Measurements from ENCODE around the gene MED13L. TPM values are rescaled to one million over a fixed set of nuclear protein-coding genes. Genes with fewer than 3 reads are reported as not detected.

MED13L gene
- total RNA-seq, 2 donors from 2014 or later, result 88.9 to 140 TPM

DNA sequence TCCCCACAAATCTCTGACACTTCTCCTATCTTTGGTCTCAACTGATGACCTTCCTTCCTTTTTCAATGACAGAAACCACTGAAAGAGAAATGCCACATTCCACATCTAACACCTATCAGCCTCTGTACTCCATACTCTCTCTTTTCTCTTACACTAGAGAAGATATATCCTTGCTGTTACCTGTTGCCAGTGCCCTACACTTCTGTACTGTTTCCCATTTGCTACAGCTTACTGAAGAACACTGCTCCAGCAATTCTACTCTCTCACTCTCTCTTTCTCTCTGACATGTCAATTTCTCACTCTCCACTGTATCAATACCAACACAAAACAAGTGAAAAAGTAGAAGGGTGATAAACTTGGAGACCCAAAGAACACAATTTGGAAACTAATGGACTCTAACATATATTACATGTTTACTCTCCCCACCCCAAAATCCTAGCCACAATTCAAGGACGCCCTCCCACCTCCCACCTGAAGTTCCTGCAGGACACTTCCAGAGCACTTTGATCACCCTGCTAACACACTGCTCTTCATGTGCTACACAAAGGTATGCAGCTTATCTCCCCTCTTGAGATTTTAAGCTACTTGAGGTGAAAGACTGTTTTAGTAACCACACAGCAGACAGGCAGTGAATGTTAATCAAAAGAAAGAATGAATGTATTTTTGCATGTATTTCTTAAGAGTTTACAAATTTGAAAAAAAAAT is 95.0 kb downstream of the MED13L start:
- Histone ChIP-seq H3K4me1 (replicated peaks) (no peaks in the 10 kb centered on the region), H3K27me3 (replicated peaks; ENCODE audit: insufficient read depth) (no peaks in the 10 kb centered on the region), H3K4me3 (no peak overlapping the region), H3K27ac (no peak overlapping the region), H3K36me3 (no peaks in the 10 kb centered on the region), H3K9me3 (no peaks in the 10 kb centered on the region)
- intact Hi-C loops (cut with DNase I), result no loop called here
- WGBS, result 85% methylated on average over 1 of the region's 1 CpG
- DNase-seq (ENCODE audit: low spot score), result no peak
- TF ChIP-seq, protein P1, sequence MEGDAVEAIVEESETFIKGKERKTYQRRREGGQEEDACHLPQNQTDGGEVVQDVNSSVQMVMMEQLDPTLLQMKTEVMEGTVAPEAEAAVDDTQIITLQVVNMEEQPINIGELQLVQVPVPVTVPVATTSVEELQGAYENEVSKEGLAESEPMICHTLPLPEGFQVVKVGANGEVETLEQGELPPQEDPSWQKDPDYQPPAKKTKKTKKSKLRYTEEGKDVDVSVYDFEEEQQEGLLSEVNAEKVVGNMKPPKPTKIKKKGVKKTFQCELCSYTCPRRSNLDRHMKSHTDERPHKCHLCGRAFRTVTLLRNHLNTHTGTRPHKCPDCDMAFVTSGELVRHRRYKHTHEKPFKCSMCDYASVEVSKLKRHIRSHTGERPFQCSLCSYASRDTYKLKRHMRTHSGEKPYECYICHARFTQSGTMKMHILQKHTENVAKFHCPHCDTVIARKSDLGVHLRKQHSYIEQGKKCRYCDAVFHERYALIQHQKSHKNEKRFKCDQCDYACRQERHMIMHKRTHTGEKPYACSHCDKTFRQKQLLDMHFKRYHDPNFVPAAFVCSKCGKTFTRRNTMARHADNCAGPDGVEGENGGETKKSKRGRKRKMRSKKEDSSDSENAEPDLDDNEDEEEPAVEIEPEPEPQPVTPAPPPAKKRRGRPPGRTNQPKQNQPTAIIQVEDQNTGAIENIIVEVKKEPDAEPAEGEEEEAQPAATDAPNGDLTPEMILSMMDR (IDR thresholded peaks at IDR 0.05), result no peak
- no peak for TF ChIP-seq POLR2AphosphoS5 (IDR thresholded peaks at IDR 0.05)
- no peak for TF ChIP-seq POLR2A (IDR thresholded peaks at IDR 0.05)

GRCh38 chr12:116180448-116180847 is 97.0 kb downstream of the MED13L start:
- Histone ChIP-seq H3K27ac (no peak overlapping the region), H3K4me1 (replicated peaks) (no peaks in the 10 kb centered on the region), H3K27me3 (replicated peaks; ENCODE audit: insufficient read depth) (no peaks in the 10 kb centered on the region), H3K9me3 (no peaks in the 10 kb centered on the region), H3K36me3 (no peaks in the 10 kb centered on the region), H3K4me3 (no peak overlapping the region)
- DNase-seq (ENCODE audit: low spot score), result no peak
- 83% methylated on average over 3 of the region's 3 CpGs for WGBS
- intact Hi-C loops (cut with DNase I), result no loop called here
- TF ChIP-seq, protein P1 (IDR thresholded peaks at IDR 0.05), result no peak
- TF ChIP-seq POLR2AphosphoS5 (IDR thresholded peaks at IDR 0.05) (no peak), POLR2A (IDR thresholded peaks at IDR 0.05) (no peak)

DNA sequence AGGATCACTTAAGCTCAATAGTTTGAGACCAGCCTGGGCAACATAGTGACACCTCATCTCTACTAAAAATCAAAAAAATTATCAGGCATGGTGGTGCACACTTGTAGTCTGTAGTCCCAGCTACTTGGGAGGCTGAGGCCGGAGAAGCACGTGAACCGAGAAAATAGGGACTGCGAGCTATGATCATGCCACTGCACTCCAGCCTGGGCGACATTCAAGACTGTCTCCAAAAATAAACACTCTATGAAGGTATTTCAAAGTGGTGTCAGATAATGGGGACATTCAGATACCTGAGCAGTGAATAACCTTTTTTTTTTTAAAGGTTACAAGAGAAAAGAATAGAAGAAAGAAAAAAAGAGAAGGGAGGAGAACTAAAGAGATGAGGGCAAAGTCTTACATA is 98.1 kb downstream of the MED13L start:
- no peaks in the 10 kb centered on the region for H3K27me3 ChIP-seq (replicated peaks; ENCODE audit: insufficient read depth)
- no peak overlapping the region for H3K4me3 ChIP-seq
- DNase-seq (ENCODE audit: low spot score), result no peak
- whole genome bisulfite sequencing, result 97% methylated on average over 5 of the region's 5 CpGs
- H3K27ac ChIP-seq, result no peak overlapping the region
- no peaks in the 10 kb centered on the region for H3K4me1 ChIP-seq (replicated peaks)
- intact Hi-C loops (cut with DNase I), result no loop called here
- no peaks in the 10 kb centered on the region for H3K36me3 ChIP-seq
- no peaks in the 10 kb centered on the region for H3K9me3 ChIP-seq
- no peak for TF ChIP-seq POLR2AphosphoS5 (IDR thresholded peaks at IDR 0.05)
- no peak for TF ChIP-seq POLR2A (IDR thresholded peaks at IDR 0.05)
- TF ChIP-seq, protein P1 (IDR thresholded peaks at IDR 0.05), result no peak

- no peaks in the 10 kb centered on the region for H3K27me3 ChIP-seq (replicated peaks; ENCODE audit: insufficient read depth)
- no peaks in the 10 kb centered on the region for H3K4me1 ChIP-seq (replicated peaks)
- H3K9me3 ChIP-seq, result no peaks in the 10 kb centered on the region
- WGBS, result 88% methylated on average over 4 of the region's 4 CpGs
- H3K36me3 ChIP-seq, result no peaks in the 10 kb centered on the region
- H3K4me3 ChIP-seq, result no peak overlapping the region
- DNase-seq (ENCODE audit: low spot score), result no peak
- no peak for TF ChIP-seq POLR2A (IDR thresholded peaks at IDR 0.05)
- TF ChIP-seq POLR2AphosphoS5 (IDR thresholded peaks at IDR 0.05), result no peak
- TF ChIP-seq, protein P1 (IDR thresholded peaks at IDR 0.05), result no peak
- intact Hi-C loops (cut with DNase I), result no loop called here
- no peak overlapping the region for H3K27ac ChIP-seq
Measured at GRCh38 chr12:116177017-116177416, 100.5 kb downstream of the MED13L start.

- H3K27ac ChIP-seq, result no peak overlapping the region
- no peak for DNase-seq (ENCODE audit: low spot score)
- no peaks in the 10 kb centered on the region for H3K9me3 ChIP-seq
- TF ChIP-seq, protein P1 (IDR thresholded peaks at IDR 0.05), result no peak
- TF ChIP-seq POLR2AphosphoS5 (IDR thresholded peaks at IDR 0.05), result no peak
- no peak for TF ChIP-seq POLR2A (IDR thresholded peaks at IDR 0.05)
- intact Hi-C loops (cut with DNase I), result no loop called here
- no peaks in the 10 kb centered on the region for H3K27me3 ChIP-seq (replicated peaks; ENCODE audit: insufficient read depth)
- H3K4me1 ChIP-seq (replicated peaks), result no peaks in the 10 kb centered on the region
- no peaks in the 10 kb centered on the region for H3K36me3 ChIP-seq
- H3K4me3 ChIP-seq, result no peak overlapping the region
- over 99% methylated on average over 4 of the region's 4 CpGs for WGBS
Measured at GRCh38 chr12:116174904-116175303, 102.6 kb downstream of the MED13L start.
